Loucy (cell line): Measurements from ENCODE around the gene AGBL3.

Experiments used
- CTCF ChIP-seq: fragments of 200-600 bp; sonication (generic); conservative IDR thresholded peaks from 2 replicates; pipeline ENCODE4 v1.5.1; 2014; ENCODE audit warnings: mild to moderate bottlenecking, antibody characterized with exemption, low read length
- EZH2phosphoT487 ChIP-seq: fragments of 200-600 bp; IDR thresholded peaks from 2 replicates; pipeline ENCODE4 v1.6.1; 2018; ENCODE audit warnings: antibody characterized with exemption, mild to moderate bottlenecking, moderate library complexity, borderline replicate concordance

GRCh38 chr7:135168489-135169140 lies 182.3 kb downstream of the AGBL3 start:
- TF ChIP-seq CTCF: no peak
- no peak for TF ChIP-seq EZH2phosphoT487
